IMR-90 (cell line): ENCODE results near the gene MRTFB. TPM values are rescaled to one million over a fixed set of nuclear protein-coding genes. Genes with fewer than 3 reads are reported as not detected.

ENCODE experiments used
- ATAC-seq: fragments of 200-7000 bp; cut with Tn5 transposase; 2 replicates; pipeline ENCODE4 v1.9.1; 2020; ENCODE audit warnings: low read depth, mild to moderate bottlenecking, moderate library complexity
- BruUV-seq: library from RNA; stranded (reverse); fragments of 400-500 nt; replicated peaks from 2 replicates; lab custom pipeline; 2021; lab: Mats Ljungman, UMichigan
- CTCF ChIA-PET: fragments of 300-600 bp; formaldehyde crosslinking; extraction: SDS; loops from one replicate; lab custom pipeline; 2021; ENCODE audit warnings: antibody characterized with exemption; lab: Yijun Ruan, JAX
- POLR2A ChIA-PET: fragments of 300-600 bp; sonication (Branson Sonifier 250); formaldehyde crosslinking; loops from one replicate; lab custom pipeline; 2022; ENCODE audit warnings: antibody characterized with exemption; ENCODE audit not compliant: unreplicated experiment; lab: Charles Lee
- DNase-seq: peaks from one replicate; pipeline ENCODE4 v3.0.0; 2013
- H2AFZ ChIP-seq: replicated peaks from 2 replicates; pipeline ENCODE3; 2013; ENCODE audit warnings: low read length, mild to moderate bottlenecking; ENCODE audit not compliant: poor library complexity
- H2AK5ac ChIP-seq: 2 replicates; pipeline ENCODE4 v1.6.1; 2013; ENCODE audit warnings: low read depth, low read length, inconsistent platforms
- H2AK9ac ChIP-seq: replicated peaks from 2 replicates; pipeline ENCODE3; 2013; ENCODE audit warnings: mild to moderate bottlenecking, low read depth, low read length, moderate library complexity; ENCODE audit not compliant: poor library complexity
- H2BK120ac ChIP-seq: 2 replicates; pipeline ENCODE4 v1.6.1; 2013; ENCODE audit warnings: low read depth, low read length, inconsistent platforms
- H2BK15ac ChIP-seq: 3 replicates; pipeline ENCODE4 v1.6.1; 2013; ENCODE audit warnings: low read depth, low read length, inconsistent platforms
- H2BK20ac ChIP-seq: 2 replicates; pipeline ENCODE4 v1.6.1; 2013; ENCODE audit warnings: low read depth, mild to moderate bottlenecking, inconsistent platforms, low read length, moderate library complexity
- H2BK5ac ChIP-seq: 2 replicates; pipeline ENCODE4 v1.6.1; 2013; ENCODE audit warnings: mild to moderate bottlenecking, low read depth, low read length, inconsistent platforms; ENCODE audit not compliant: poor library complexity, severe bottlenecking
- H3K14ac ChIP-seq: replicated peaks from 2 replicates; pipeline ENCODE4 v1.6.1; 2013; ENCODE audit warnings: low read depth, low read length, inconsistent platforms
- H3K18ac ChIP-seq: 2 replicates; pipeline ENCODE4 v1.6.1; 2013; ENCODE audit warnings: low read depth, low read length, control low read depth
- H3K23ac ChIP-seq: 2 replicates; pipeline ENCODE4 v1.6.1; 2013; ENCODE audit warnings: low read depth, low read length, inconsistent platforms
- H3K27ac ChIP-seq: 2 replicates; pipeline ENCODE4 v1.5.1; 2013; ENCODE audit warnings: mild to moderate bottlenecking, control low read depth, low read length; ENCODE audit not compliant: insufficient read depth
- H3K27me3 ChIP-seq: 2 replicates; pipeline ENCODE4 v1.6.1; 2013; ENCODE audit warnings: low read length; ENCODE audit not compliant: control insufficient read depth, insufficient read depth
- H3K36me3 ChIP-seq: 2 replicates; pipeline ENCODE4 v1.6.1; 2013; ENCODE audit warnings: low read length, mixed read lengths; ENCODE audit not compliant: control insufficient read depth, insufficient read depth
- H3K4ac ChIP-seq: 2 replicates; pipeline ENCODE4 v1.6.1; 2013; ENCODE audit warnings: low read depth, low read length, inconsistent platforms
- H3K4me1 ChIP-seq: 2 replicates; pipeline ENCODE4 v1.6.1; 2013; ENCODE audit warnings: low read length, mixed read lengths; ENCODE audit not compliant: control insufficient read depth, insufficient read depth
- H3K4me2 ChIP-seq: 2 replicates; pipeline ENCODE4 v1.6.1; 2013; ENCODE audit warnings: low read depth, mild to moderate bottlenecking, control low read depth, low read length, moderate library complexity
- H3K4me3 ChIP-seq: 2 replicates; pipeline ENCODE4 v1.5.1; 2013; ENCODE audit warnings: low read depth, mild to moderate bottlenecking, control low read depth, low read length, moderate library complexity; ENCODE audit not compliant: insufficient read depth
- H3K56ac ChIP-seq: 2 replicates; pipeline ENCODE4 v1.6.1; 2013; ENCODE audit warnings: low read length, inconsistent platforms; ENCODE audit not compliant: insufficient read depth; ENCODE audit errors: extremely low read depth
- H3K79me1 ChIP-seq, 2 experiments: 2 replicates each; pipeline ENCODE4 v1.6.1; 2013; ENCODE audit warnings: low read length in 2 of 2, inconsistent platforms in 1 of 2, low read depth in 1 of 2
- H3K9ac ChIP-seq: 2 replicates; pipeline ENCODE4 v1.6.1; 2013; ENCODE audit warnings: low read depth, low read length, control low read depth
- H3K9me1 ChIP-seq: 2 replicates; pipeline ENCODE4 v1.6.1; 2013; ENCODE audit warnings: low read length, inconsistent platforms; ENCODE audit not compliant: insufficient read depth
- H3K9me3 ChIP-seq: 2 replicates; pipeline ENCODE4 v1.6.1; 2013; ENCODE audit warnings: low read length; ENCODE audit not compliant: control insufficient read depth, insufficient read depth
- H4K20me1 ChIP-seq: 2 replicates; pipeline ENCODE4 v1.6.1; 2013; ENCODE audit warnings: low read length, inconsistent platforms; ENCODE audit not compliant: insufficient read depth
- H4K5ac ChIP-seq: 2 replicates; pipeline ENCODE4 v1.6.1; 2013; ENCODE audit warnings: mild to moderate bottlenecking, low read depth, low read length, control low read depth
- H4K8ac ChIP-seq, 2 experiments: 2 replicates each; pipeline ENCODE4 v1.6.1; 2013; ENCODE audit warnings: low read depth in 2 of 2, low read length in 2 of 2, control low read depth in 1 of 2, inconsistent platforms in 1 of 2
- H4K91ac ChIP-seq: 2 replicates; pipeline ENCODE4 v1.6.1; 2013; ENCODE audit warnings: low read depth, low read length, inconsistent platforms; ENCODE audit not compliant: insufficient read depth
- MAFK ChIP-seq: IDR thresholded peaks from 2 replicates; pipeline ENCODE4 v1.6.1; 2012; ENCODE audit warnings: low read depth, low read length, improper control_type of control experiment
- POLR2A ChIP-seq: IDR thresholded peaks from 2 replicates; pipeline ENCODE4 v1.6.1; 2012; ENCODE audit warnings: mild to moderate bottlenecking, low read depth, low read length
- WGBS, 2 experiments: methylation state at CpG; one replicate each; pipeline versions ENCODE4 v1.1.5 to v1.1.7; 2013; ENCODE audit warnings: missing lambda C conversion rate in 2 of 2; ENCODE audit not compliant: insufficient read length in 1 of 2; ENCODE audit errors: extremely low coverage in 2 of 2; 5-methylcytosine and 5-hydroxymethylcytosine counted together
- dilution Hi-C: fragments of 300-500 bp; cut with HindIII; formaldehyde crosslinking; loops from one replicate; pipeline ENCODE4 v1.14.3; 2018; ENCODE audit warnings: low sequenced_read_pairs; ENCODE audit not compliant: unreplicated experiment
- in situ Hi-C: fragments of 300-500 bp; cut with MboI; formaldehyde crosslinking; loops from 3 replicates; pipeline ENCODE4 v1.14.3; 2019; ENCODE audit warnings: low sequenced_read_pairs, inconsistent platforms, mixed read lengths
- intact Hi-C: fragments of 100-400 bp; cut with micrococcal nuclease; formaldehyde crosslinking; loops from 2 replicates; pipeline ENCODE4 v1.10.0; 2022
- polyA plus RNA-seq, 3 experiments: library from polyadenylated mRNA; depleted of rRNA; stranded (reverse); fragments of >200 nt; gene quantifications; 2 replicates each; pipeline ENCODE4 v1.2.3, GENCODE V29; 2012; ENCODE audit warnings: low replicate concordance in 1 of 3
- total RNA-seq: library from RNA; depleted of rRNA; stranded (reverse); fragments of >200 nt; gene quantifications from 2 replicates; pipeline ENCODE4 v1.2.3, GENCODE V29; 2012

Gene MRTFB
- total and polyA plus RNA-seq, 2 of the 4 experiments (the other 2 are of a cell fraction) = 4.4 to 5.4 TPM

GRCh38 chr16:14100825-14101224 is 29.7 kb downstream of the MRTFB start:
- ATAC-seq = no peak
- dilution Hi-C loops = no loop called here
- H3K9me3 ChIP-seq = no peaks in the 10 kb centered on the region
- no peak overlapping the region for H3K4me2 ChIP-seq
- H3K56ac ChIP-seq = no peak overlapping the region
- H2AK5ac ChIP-seq = no peak overlapping the region
- no peak overlapping the region for H2BK5ac ChIP-seq
- no peak overlapping the region for H2BK15ac ChIP-seq
- H4K20me1 ChIP-seq = no peaks in the 10 kb centered on the region
- no peak overlapping the region for H3K4me3 ChIP-seq
- H3K4me1 ChIP-seq = peaks cover 4% of the 10 kb centered on the region; the same call in 1 of the 2 replicates
- no peaks in the 10 kb centered on the region for H3K36me3 ChIP-seq
- intact Hi-C loops = no loop called here
- H3K9me1 ChIP-seq = 0 out of 2 replicates have a peak, but pooled peaks cover 3% of the 10 kb centered on the region
- no peaks in the 10 kb centered on the region for H3K27me3 ChIP-seq
- DNase-seq = no peak
- no peak overlapping the region for H3K4ac ChIP-seq
- no peak overlapping the region for H3K14ac ChIP-seq
- CTCF ChIA-PET = no interaction called here
- in situ Hi-C loops = no loop called here
- BruUV-seq = no TSS peak
- H2AK9ac ChIP-seq = no peak overlapping the region
- H3K79me1 ChIP-seq = peaks cover 22 to 23% of the 10 kb centered on the region in 2 experiments
- no peak overlapping the region for H3K9ac ChIP-seq
- no peak overlapping the region for H3K23ac ChIP-seq
- H2BK20ac ChIP-seq = no peak overlapping the region
- no peak overlapping the region for H3K18ac ChIP-seq
- no peak overlapping the region for H2AFZ ChIP-seq
- no peak overlapping the region for H2BK120ac ChIP-seq
- H4K91ac ChIP-seq = no peak overlapping the region
- H4K8ac ChIP-seq = no peak overlapping the region
- WGBS, 2 experiments = no CpG with 5 or more reads among the region's 2 CpGs
- TF ChIP-seq POLR2A (no peak), MAFK (no peak)
- H4K5ac ChIP-seq = no peak overlapping the region
- POLR2A ChIA-PET = interaction anchor here (0.6 kb wide), 2 partner anchors 50 to 98 kb away, joined by 3 to 8 read pairs; no protein-coding TSS in a partner anchor
- no peak overlapping the region for H3K27ac ChIP-seq
